ENCODE measurements around the gene CACNB2. TPM values are rescaled to one million over a fixed set of nuclear protein-coding genes. Genes with fewer than 3 reads are reported as not detected.
A peak's percentile ranks its signal among the peaks of the same experiment; 100 is the strongest.
"Not testable (repeated sequence)": the region's sequence is repeated elsewhere in the genome, so short reads cannot be mapped to it uniquely, and the experiment has no call there.

The CACNB2 gene
- total RNA-seq, 1 experiment from 2014 or later: not detected

- in situ Hi-C loops (cut with HindIII; ENCODE audit: low sequenced_read_pairs): no loop called here
- no peak for DNase-seq (ENCODE audit: low spot score)
Measured at GRCh38 chr10:18561861-18562551, 421.8 kb downstream of the CACNB2 start.

- in situ Hi-C loops (cut with HindIII; ENCODE audit: low sequenced_read_pairs): no loop called here
- DNase-seq (ENCODE audit: low spot score): no peak
Measured at GRCh38 chr10:18563003-18563726, 422.9 kb downstream of the CACNB2 start.

GRCh38 chr10:18565006-18565405, 424.8 kb downstream of the CACNB2 start:
- in situ Hi-C loops (cut with HindIII; ENCODE audit: low sequenced_read_pairs): no loop called here
- no peak for DNase-seq (ENCODE audit: low spot score)

GRCh38 chr10:18566177-18566576, 426.0 kb downstream of the CACNB2 start:
- in situ Hi-C loops (cut with HindIII; ENCODE audit: low sequenced_read_pairs): no loop called here
- DNase-seq (ENCODE audit: low spot score): no peak

GRCh38 chr10:18567343-18567856, 427.2 kb downstream of the CACNB2 start:
- DNase-seq (ENCODE audit: low spot score): no peak
- in situ Hi-C loops (cut with HindIII; ENCODE audit: low sequenced_read_pairs): no loop called here

GRCh38 chr10:18570386-18570785, 430.2 kb downstream of the CACNB2 start:
- DNase-seq (ENCODE audit: low spot score); in situ Hi-C loops (cut with HindIII; ENCODE audit: low sequenced_read_pairs): not testable (repeated sequence)

- DNase-seq (ENCODE audit: low spot score): no peak
- in situ Hi-C loops (cut with HindIII; ENCODE audit: low sequenced_read_pairs): no loop called here
Measured at GRCh38 chr10:18571076-18571475, 430.9 kb downstream of the CACNB2 start.

GRCh38 chr10:18571780-18572179, 431.6 kb downstream of the CACNB2 start:
- in situ Hi-C loops (cut with HindIII; ENCODE audit: low sequenced_read_pairs): no loop called here
- no peak for DNase-seq (ENCODE audit: low spot score)

GRCh38 chr10:18572959-18573561, 432.8 kb downstream of the CACNB2 start:
- in situ Hi-C loops (cut with HindIII; ENCODE audit: low sequenced_read_pairs): no loop called here
- DNase-seq (ENCODE audit: low spot score): no peak

- DNase-seq (ENCODE audit: low spot score): no peak
- in situ Hi-C loops (cut with HindIII; ENCODE audit: low sequenced_read_pairs): no loop called here
Measured at GRCh38 chr10:18576586-18576985, 436.4 kb downstream of the CACNB2 start.

- in situ Hi-C loops (cut with HindIII; ENCODE audit: low sequenced_read_pairs): no loop called here
- DNase-seq (ENCODE audit: low spot score): no peak
Measured at GRCh38 chr10:18577823-18578685, 437.8 kb downstream of the CACNB2 start.

GRCh38 chr10:18582803-18583202, 442.6 kb downstream of the CACNB2 start:
- in situ Hi-C loops (cut with HindIII; ENCODE audit: low sequenced_read_pairs): no loop called here
- no peak for DNase-seq (ENCODE audit: low spot score)

- in situ Hi-C loops (cut with HindIII; ENCODE audit: low sequenced_read_pairs): no loop called here
- DNase-seq (ENCODE audit: low spot score): no peak
Measured at GRCh38 chr10:18583575-18584270, 443.5 kb downstream of the CACNB2 start.

- in situ Hi-C loops (cut with HindIII; ENCODE audit: low sequenced_read_pairs); DNase-seq (ENCODE audit: low spot score): not testable (repeated sequence)
Measured at GRCh38 chr10:18586637-18587036, 446.4 kb downstream of the CACNB2 start.

GRCh38 chr10:18591141-18591540, 450.9 kb downstream of the CACNB2 start:
- in situ Hi-C loops (cut with HindIII; ENCODE audit: low sequenced_read_pairs): not testable (repeated sequence)
- DNase-seq (ENCODE audit: low spot score): peak; percentile 82

Measured in G401 (cell line).